Hypothalamus (tissue), 51 donors: ENCODE data around the gene CNEP1R1.
A peak's percentile ranks its signal among the peaks of the same experiment; 100 is the strongest.

Experiments
- DNase-seq, 51 donors: peaks; one replicate each; lab custom pipeline; 2025; lab: John Stamatoyannopoulos, UW

CNEP1R1 gene

GRCh38 chr16:50015631-50016030 is 9.4 kb upstream of the CNEP1R1 start:
- no peak for DNase-seq

DNA sequence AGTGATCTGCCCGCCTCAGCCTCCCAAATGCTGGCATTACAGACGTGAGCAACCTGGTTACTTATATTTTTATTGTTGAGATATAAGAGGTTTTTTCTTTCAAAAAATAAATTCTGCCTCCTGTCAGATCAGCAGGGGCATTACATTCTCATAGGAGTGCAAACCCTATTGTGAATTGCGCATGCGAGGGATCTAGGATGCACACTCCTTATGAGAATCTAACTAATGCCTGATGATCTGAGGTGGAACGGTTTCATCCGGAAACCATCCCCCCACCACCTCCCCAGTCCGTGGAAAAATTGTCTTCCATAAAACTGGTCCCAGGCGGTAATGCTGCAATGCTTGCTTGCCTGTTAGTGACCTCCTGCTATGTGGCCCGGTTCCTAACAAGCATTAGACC is 7.5 kb upstream of the CNEP1R1 start:
- no peak for DNase-seq

GRCh38 chr16:50021544-50021943 is 3.5 kb upstream of the CNEP1R1 start:
- DNase-seq = no peak

DNA sequence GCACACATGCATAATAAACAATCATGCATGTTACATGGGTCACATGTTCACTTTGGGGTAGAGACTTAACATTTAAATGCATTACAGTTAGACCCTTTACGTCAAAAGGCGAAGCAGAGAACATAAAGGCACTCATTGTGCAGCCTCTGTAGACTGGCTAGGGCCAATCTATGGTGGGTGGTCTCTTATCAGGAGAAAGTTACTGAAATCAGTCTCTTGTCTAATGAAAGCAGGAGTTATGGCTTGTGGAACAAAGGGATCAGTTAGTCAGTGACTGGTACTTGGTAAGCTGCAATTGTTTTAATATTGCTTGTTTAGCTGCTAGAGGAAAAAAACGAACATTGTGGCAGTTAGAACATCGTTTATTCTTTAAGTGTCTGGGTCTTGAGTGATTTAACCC is 1.4 kb upstream of the CNEP1R1 start:
- no peak for DNase-seq

DNA sequence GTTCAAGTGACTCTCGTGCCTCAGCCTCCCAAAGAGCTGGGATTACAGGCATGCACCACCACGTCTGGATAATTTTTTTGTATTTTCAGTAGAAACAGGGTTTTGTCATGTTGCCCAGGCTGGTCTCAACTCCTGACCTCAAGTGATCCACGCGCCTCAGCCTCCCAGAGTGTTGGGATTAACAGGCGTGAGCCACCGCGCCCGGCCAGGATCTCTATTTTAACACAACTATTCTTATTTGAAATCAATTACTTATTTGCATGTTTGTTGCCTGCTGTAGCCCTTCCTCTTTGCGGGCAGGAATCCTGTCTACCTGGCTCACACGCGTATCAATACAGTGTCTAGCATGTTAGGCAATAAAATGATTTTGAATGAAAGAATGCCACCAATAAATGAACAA is 818 bp upstream of the CNEP1R1 start:
- DNase-seq = no peak

GRCh38 chr16:50025537-50025931 is 509 bp downstream of the CNEP1R1 start:
- peak in 4 of 51 donors; percentile 14 to 54 (median 18) for DNase-seq

DNA sequence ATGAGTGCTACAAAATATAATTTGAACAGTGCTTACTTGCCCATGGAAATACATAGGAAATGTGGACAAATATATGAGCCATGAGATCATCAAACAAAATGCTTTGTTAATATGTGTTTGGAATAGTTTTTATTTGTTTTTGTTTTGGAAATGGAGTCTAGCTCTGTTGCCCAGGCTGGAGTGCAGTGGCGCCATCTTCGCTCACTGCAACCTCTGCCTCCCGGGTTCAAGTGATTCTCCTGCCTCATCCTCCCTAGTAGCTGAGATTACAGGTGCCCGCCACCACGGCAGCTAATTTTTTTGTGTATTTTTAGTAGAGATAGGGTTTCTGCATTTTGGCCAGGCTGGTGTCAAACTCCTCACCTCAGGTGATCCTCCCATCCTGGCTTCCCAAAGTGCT is 2.8 kb downstream of the CNEP1R1 start:
- DNase-seq = no peak

DNA sequence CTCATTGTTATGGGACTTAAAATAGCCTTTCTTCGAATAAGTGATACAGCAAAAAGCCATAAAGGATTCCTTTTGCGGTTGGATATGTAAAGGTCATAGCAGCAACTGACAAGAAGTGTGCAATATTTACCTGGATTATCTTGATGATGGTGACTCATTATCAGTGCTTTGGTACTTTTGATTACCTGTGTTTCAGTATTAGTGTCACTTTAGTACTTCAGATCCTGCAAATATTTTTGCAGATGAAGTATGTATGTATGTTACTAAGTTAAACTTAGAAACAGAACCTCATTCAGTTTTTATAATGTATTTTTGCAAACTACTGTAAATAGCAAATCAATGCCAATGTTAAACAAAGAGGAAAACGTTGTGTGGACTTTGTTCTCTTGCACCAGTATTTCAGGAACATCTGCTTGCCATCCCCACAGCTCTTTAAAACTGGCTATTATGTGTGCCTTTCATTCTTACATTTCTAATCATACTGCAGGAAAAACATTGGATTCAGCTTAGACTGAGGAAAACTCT is 10.5 kb downstream of the CNEP1R1 start:
- no peak for DNase-seq

DNA sequence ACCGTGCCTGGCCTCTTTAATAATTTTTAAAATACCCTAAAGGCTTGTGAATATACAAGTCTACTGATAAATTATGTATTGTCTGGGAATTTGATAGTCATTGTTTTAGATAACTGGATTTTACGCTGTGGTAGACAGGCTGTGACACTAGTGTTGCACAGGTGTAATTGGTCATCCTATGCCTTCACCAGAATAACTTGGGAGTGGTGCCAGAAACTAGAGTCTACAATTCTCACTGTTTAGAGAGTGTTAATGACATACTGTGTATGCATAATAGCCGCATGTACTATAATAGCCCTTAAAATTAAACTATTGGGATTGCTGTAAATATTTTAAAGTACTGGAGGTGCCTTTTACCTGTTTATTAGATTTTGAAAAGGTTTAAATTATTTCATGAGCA is 11.4 kb downstream of the CNEP1R1 start:
- no peak for DNase-seq

DNA sequence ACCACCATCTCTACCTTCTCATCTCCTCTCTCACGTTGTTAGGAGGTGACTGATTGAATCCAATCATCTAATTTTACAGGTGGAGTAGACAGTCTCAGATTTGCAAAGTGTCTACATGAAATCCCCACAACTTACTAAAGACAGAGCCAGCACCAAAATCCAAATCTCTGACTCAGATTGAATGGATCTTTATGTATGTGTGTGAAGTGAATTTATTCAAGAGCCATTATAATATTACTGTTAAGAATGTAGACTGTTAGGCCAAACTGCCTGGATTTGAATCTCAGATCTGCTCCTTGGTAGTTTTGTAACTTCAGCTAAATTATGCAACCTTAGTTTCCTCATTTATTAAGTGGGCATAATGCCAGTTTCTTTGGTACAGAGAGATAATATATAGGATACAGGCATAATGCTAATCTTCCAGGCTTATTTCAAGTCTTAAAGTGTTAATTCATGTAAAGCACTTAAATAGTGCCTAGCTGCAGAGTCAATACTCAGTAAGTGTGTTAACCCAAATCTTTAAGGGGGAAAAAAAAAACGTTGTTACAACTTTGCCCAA is 12.7 kb downstream of the CNEP1R1 start:
- no peak for DNase-seq

DNA sequence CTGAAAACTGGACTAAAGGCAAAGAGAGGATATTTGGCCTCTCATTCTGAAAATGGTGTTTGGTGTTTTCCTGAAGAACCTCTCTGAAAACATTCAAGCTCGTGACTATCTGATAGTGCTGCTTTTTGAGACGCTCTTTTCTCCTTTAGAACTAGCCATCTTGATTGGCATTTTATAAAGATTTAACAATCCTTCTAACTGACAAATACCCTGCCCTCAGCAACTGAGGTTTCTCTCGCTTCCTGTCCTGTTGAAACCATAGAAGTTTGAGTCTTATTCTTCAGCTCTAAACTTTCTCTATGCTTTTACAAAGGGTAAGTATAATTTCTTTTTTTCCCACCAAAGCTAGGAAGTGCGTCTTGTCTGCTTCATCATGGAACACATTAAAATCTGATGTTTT is 13.3 kb downstream of the CNEP1R1 start:
- DNase-seq = no peak

- DNase-seq = peak in 19 of 51 donors; percentile 1 to 43 (median 11)
Observed at GRCh38 chr16:50038756-50039529, 13.9 kb downstream of the CNEP1R1 start.

DNA sequence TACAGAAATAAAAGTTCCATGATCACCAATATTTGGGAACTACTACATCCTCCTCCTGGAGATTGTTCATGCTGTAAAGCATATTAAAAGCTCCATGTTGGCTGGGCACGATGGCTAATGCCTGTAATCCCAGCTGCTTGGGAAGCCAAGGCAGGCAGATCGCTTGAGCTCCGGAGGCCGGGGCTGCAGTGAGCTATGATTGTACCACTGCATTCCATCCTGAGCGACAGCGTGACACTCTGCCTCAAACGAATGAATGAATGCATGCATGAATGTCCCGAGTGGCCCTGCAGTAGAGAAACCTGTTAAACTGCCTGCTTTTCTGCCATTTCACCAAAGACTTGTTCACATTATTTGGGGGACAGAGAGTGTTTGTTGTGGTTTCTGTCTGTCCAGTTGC is 15.0 kb downstream of the CNEP1R1 start:
- no peak for DNase-seq

GRCh38 chr16:50040710-50041109 is 15.7 kb downstream of the CNEP1R1 start:
- DNase-seq = no peak

DNA sequence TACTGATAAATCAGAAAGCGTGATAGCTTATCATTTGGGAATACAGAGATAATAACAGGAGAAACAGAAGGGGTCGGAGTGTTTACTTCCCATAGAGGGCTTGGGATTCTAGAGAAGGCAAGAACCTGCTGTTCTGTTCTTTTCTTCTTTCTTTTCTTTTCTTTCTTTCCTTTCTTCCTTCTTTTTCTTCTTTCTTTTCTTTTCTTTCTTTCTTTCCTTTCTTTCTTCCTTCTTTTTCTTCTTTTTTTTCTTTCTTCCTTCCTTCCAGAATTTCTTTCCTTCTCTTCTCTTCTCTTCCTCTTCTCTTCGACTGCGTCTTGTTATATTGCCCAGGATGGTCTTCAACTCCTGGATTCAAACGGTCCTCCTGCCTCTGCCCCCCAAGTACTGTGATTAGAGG is 18.3 kb downstream of the CNEP1R1 start:
- no peak for DNase-seq

DNA sequence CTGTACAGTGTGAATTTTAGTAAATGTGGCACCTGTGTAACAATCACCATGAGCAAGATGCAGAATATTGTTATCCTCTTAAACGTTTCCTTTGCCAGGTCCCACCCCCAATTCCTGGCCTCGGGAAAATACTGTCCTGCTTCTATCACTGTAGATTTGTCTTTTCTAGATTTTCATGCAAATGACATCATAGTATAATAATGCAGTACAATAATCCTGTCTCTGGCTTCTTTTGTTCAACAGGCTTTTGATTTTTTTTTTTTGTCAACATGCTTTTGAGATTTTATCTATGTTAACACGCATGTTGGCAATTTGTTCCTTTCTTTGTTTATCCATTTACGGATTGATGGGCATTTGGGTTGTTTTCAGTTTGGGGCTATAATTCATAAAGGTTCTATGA is 20.4 kb downstream of the CNEP1R1 start:
- DNase-seq = no peak

DNA sequence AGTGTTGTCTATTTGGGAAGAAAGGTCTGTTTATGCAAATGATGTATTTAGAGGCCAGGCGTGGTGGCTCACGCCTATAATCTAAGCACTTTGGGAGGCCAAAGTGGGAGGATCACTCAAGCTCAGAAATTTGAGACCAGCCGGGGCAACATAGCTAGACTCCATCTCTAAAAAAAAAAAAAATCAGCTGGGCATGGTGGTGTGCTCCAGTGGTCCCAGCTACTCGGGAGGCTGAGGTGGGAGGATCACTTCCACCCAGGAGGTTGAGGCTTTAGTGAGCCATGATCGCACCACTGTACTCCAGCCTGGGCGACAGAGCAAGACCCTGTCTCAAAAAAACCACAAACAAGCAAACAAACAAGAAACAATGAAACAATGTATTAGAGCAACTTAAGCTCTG is 21.8 kb downstream of the CNEP1R1 start:
- DNase-seq = no peak

DNA sequence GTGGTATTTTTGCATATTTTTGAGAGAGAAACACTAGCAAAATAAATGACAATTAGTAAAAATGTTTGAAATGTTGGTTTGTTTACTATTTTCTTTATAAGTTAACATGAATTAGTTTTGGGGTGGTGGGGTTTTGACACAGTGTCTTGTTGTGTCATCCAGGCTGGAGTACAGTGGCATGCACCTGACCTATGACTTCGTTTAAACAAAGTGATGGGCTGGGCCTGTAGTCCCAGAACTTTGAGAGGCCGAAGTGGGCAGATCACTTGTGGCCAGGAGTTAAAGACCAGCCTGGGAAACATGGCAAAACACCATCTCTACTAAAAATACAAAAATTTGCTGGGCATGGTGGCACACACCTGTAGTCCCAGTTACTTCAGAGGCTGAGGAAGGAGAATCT is 22.8 kb downstream of the CNEP1R1 start:
- DNase-seq = no peak

DNA sequence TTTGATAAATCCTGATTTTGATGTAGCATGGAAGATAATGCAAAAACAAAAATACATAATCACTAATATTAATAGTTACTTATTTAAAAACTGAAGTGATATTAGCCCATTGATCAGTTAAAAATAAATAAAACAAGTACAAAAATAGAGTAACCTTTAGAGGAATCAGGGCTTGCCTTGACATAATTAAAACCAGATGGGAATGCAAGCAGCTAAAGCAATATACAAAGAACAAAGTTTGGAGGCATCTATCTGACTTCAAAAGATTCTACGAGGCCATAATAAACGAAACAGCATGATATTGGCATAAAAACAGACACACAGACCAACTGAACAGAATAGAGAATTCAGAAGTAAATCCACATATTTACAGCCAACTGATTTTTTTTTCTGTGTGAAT is 25.8 kb downstream of the CNEP1R1 start:
- no peak for DNase-seq

- DNase-seq = no peak
Observed at GRCh38 chr16:50056226-50056625, 31.2 kb downstream of the CNEP1R1 start.

GRCh38 chr16:50058091-50058771 is 33.2 kb downstream of the CNEP1R1 start:
- DNase-seq = no peak

GRCh38 chr16:50059111-50059510 is 34.1 kb downstream of the CNEP1R1 start:
- DNase-seq = no peak
